Muscle layer of colon (tissue), 2 donors: ENCODE measurements around the gene INPPL1.
A peak's percentile ranks its signal among the peaks of the same experiment; 100 is the strongest.

Experiments used
- H3K27ac ChIP-seq: one replicate; pipeline ENCODE4 v1.7.0; 2013; ENCODE audit warnings: low read depth, mild to moderate bottlenecking, low read length, moderate library complexity
- H3K27me3 ChIP-seq, 2 donors: one replicate each; pipeline ENCODE4 v1.7.0; 2013; ENCODE audit warnings: low read length in 2 of 2, mild to moderate bottlenecking in 2 of 2; ENCODE audit not compliant: insufficient read depth in 2 of 2, control insufficient read depth in 1 of 2
- H3K36me3 ChIP-seq: one replicate; pipeline ENCODE4 v1.7.0; 2013; ENCODE audit warnings: mild to moderate bottlenecking, low read length; ENCODE audit not compliant: insufficient read depth
- H3K4me1 ChIP-seq: one replicate; pipeline ENCODE4 v1.7.0; 2013; ENCODE audit warnings: mild to moderate bottlenecking, low read length; ENCODE audit not compliant: insufficient read depth
- H3K4me3 ChIP-seq, 2 donors: one replicate each; pipeline ENCODE4 v1.7.0; 2013; ENCODE audit warnings: low read length in 2 of 2, low read depth in 1 of 2, mild to moderate bottlenecking in 1 of 2, moderate library complexity in 1 of 2
- H3K9ac ChIP-seq: one replicate; pipeline ENCODE4 v1.7.0; 2013; ENCODE audit warnings: low read length
- H3K9me3 ChIP-seq: one replicate; pipeline ENCODE4 v1.7.0; 2013; ENCODE audit warnings: mild to moderate bottlenecking, low read length
- donor health status: abdominal sarcoma.
- donor health status: Adenocarcinoma of cecum.

The INPPL1 gene

DNA sequence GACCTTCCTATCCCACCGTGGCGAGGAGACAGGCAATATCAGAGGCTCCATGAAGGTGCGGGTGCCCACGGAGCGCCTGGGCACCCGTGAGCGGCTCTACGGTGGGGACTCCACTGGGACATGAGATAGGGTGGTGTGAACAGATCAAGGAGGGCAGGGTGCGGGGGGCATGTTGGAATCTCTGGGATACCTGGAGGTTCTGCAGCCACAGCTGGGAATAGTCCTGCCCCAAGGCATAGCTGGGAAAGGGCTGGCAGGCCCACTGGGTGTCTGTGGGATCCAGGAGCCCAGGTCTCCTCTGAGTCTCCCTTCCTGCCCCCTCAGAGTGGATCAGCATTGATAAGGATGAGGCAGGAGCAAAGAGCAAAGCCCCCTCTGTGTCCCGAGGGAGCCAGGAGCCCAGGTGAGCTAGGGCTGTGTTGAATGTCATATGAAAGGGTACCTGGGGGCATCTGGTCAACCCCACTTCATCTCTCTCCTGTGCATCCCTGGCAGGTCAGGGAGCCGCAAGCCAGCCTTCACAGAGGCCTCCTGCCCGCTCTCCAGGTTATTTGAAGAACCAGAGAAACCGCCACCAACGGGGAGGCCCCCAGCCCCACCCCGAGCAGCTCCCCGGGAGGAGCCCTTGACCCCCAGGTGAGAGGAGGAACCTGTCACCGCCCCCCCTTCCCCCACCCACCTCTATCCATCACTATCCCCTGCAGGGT is 10.9 kb downstream of the INPPL1 start:
- Histone ChIP-seq H3K4me1 (peaks cover 46% of the 10 kb centered on the region), H3K27me3 (peaks cover 0 to 1% of the 10 kb centered on the region in 2 donors), H3K4me3 (no peak overlapping the region), H3K9me3 (no peaks in the 10 kb centered on the region), H3K9ac (no peak overlapping the region), H3K27ac (peak overlapping the region; percentile 43), H3K36me3 (peaks cover 71% of the 10 kb centered on the region)

DNA sequence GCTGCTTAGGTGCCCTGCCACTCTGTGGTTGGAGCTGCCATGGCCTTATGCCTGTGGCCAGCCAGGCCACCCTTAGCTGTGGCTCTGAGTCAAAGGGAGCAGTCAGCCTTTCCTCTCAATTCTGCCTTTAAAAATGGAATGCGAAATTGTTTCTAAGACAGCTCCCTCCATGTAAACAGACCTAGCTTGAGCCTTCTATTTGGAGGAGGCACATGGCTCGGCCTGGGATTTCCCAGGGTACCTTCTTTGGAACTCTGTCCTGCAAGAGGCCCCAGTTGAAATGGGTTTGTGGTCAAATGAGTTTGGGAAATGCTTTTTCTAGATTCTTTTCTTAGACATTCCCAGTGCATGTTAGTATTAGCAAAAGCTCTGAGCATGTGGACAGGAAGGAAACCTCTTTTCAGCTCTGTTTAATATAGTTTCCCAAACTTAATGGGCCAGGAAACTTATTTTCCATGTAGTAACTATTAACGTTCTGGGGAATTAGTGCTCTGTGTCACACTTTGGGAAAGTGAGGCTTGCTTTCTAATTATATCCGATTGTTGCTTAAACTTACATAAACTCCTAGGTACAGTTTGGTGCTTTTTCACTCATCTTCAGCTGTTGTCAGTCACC is 11.6 kb downstream of the INPPL1 start:
- peaks cover 64% of the 10 kb centered on the region for H3K36me3 ChIP-seq

DNA sequence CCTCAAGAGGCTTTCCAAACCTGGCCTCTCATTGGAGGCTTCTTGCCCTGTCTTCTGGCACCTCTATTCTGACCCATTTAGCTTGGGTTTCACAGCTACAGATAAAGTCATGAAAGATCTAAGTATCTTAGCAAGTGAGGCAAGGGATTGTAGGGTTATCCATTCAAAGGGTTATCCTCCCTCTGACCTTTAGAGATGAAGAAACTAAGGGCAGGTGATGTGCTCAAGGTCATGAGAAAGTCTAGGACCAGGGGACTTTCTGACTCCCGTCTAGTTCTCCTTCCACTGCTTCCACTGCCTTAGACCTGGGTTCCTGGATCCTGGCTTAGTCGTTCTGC is 12.2 kb downstream of the INPPL1 start:
- peaks cover 50% of the 10 kb centered on the region for H3K4me1 ChIP-seq
- peak overlapping the region; percentile 61 for H3K27ac ChIP-seq
- H3K27me3 ChIP-seq, result peaks cover 2 to 10% of the 10 kb centered on the region in 2 donors
- H3K36me3 ChIP-seq, result peaks cover 59% of the 10 kb centered on the region
- peak overlapping the region; percentile 19 for H3K9ac ChIP-seq
- H3K4me3 ChIP-seq, result no peak overlapping the region
- H3K9me3 ChIP-seq, result no peaks in the 10 kb centered on the region

More for the DNA sequence above, 11.6 kb downstream of the INPPL1 start:
- Histone ChIP-seq H3K4me1 (peaks cover 50% of the 10 kb centered on the region), H3K9me3 (no peaks in the 10 kb centered on the region), H3K27ac (peak overlapping the region; percentile 43), H3K9ac (peak overlapping the region; percentile 19), H3K4me3 (no peak overlapping the region), H3K27me3 (peaks cover 0 to 8% of the 10 kb centered on the region in 2 donors)

DNA sequence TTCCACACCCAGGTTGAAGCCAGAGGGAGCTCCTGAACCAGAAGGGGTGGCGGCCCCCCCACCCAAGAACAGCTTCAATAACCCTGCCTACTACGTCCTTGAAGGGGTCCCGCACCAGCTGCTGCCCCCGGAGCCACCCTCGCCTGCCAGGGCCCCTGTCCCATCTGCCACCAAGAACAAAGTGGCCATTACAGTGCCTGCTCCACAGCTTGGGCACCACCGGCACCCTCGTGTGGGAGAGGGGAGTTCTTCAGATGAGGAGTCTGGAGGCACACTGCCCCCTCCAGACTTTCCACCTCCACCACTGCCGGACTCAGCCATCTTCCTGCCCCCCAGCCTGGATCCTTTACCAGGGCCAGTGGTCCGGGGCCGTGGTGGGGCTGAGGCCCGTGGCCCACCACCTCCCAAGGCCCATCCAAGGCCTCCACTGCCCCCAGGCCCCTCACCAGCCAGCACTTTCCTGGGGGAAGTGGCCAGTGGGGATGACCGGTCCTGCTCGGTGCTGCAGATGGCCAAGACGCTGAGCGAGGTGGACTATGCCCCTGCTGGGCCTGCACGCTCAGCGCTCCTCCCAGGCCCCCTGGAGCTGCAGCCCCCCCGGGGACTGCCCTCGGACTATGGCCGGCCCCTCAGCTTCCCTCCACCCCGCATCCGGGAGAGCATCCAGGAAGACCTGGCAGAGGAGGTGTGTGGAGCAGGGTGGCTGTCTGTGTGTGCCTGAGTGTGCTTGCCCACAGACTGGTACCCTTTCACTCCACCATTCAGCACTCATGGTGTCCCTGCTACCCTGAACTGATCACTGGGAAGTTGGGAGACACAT is 12.8 kb downstream of the INPPL1 start:
- Histone ChIP-seq H3K27me3 (peaks cover 8 to 14% of the 10 kb centered on the region in 2 donors), H3K36me3 (peaks cover 53% of the 10 kb centered on the region), H3K9ac (no peak overlapping the region), H3K4me1 (peaks cover 50% of the 10 kb centered on the region), H3K4me3 (no peak overlapping the region), H3K27ac (peak overlapping the region; percentile 83), H3K9me3 (no peaks in the 10 kb centered on the region)

DNA sequence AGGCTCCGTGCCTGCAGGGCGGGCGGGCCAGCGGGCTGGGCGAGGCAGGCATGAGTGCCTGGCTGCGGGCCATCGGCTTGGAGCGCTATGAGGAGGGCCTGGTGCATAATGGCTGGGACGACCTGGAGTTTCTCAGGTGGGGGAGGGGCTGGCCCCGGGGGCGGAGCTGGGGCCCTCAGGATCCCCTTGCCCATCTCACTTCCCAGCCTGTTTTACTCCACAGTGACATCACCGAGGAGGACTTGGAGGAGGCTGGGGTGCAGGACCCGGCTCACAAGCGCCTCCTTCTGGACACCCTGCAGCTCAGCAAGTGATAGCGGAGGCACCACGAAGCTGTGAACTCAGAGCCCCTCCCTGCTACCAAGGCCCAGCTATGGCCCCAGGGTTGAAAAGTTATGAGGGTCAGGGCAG is 13.5 kb downstream of the INPPL1 start:
- H3K36me3 ChIP-seq, result peaks cover 46% of the 10 kb centered on the region
- H3K9me3 ChIP-seq, result no peaks in the 10 kb centered on the region
- peaks cover 13 to 22% of the 10 kb centered on the region in 2 donors for H3K27me3 ChIP-seq
- no peak overlapping the region for H3K4me3 ChIP-seq
- H3K27ac ChIP-seq, result peak overlapping the region; percentile 83
- peak overlapping the region; percentile 2 for H3K9ac ChIP-seq
- peaks cover 50% of the 10 kb centered on the region for H3K4me1 ChIP-seq

DNA sequence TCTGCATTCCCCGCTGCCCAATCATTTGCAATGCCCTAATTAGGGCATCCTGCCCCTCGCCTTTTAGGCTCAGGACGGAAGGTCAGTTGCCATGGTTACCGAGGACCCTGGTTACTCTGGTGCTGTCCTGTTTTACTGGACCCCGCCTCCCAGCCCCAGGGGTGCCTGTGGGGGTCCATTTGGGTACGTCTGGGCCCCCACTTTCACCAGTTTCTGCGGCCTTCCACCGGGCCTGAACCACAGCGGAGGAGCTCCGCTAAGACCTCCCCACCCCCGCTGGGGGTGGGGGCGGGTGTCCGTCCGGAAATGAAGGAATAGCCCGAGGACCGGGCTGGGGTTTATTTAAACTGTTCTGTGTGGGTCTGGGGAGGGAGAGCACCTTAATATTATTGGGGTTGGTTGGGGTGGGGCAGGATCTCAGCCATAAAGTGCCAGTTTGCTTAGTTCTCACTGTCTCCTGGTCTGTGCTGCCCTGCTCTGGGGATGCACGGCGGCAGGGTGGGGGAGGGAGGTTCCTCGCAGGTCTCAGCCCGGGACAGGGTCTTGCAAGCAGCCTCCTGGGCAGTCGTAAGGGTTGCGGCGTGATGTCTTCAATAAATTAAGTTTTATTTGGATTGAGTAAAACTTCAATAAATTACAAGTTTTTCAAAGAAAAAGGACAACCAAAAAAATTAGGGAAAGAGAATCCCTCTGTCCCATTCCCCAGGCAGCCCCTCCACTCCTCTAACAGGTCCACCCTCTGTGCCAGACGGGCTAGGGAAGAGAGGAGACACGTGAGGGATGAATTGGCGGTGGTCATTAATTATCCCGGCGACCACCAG is 14.1 kb downstream of the INPPL1 start:
- peaks cover 50% of the 10 kb centered on the region for H3K4me1 ChIP-seq
- no peaks in the 10 kb centered on the region for H3K9me3 ChIP-seq
- H3K27ac ChIP-seq, result peak overlapping the region; percentile 83
- H3K27me3 ChIP-seq, result peaks cover 18 to 28% of the 10 kb centered on the region in 2 donors
- H3K9ac ChIP-seq, result peak overlapping the region; percentile 2
- peak overlapping the region in 1 of 2 donors; percentile 58 for H3K4me3 ChIP-seq
- peaks cover 39% of the 10 kb centered on the region for H3K36me3 ChIP-seq

DNA sequence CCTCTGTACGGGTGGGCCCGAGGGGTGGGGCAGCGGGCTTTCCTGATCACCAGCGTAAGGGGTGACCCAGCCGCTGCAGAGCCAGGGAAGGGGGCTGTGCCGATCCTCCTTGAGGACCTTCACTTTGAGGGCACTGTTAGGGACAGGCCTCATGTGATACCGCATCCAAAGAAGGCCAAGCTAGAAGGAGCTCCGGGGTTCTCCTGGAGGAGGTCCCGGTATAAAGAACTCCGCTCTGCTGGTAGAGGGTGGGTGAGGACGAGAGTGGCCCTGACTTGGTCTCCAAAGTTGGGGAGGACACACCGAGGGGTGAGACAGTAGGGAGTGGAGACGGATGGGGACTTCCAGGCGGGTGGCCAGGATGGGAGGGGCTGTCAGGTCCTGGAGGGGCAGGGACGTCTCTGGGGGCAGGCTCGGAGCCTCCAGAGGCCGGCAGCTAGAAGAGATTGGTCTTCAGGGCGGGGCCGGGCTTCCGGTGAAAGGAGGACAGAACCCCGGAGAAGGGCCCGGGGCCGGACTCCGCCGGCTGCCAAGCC is 14.8 kb downstream of the INPPL1 start:
- Histone ChIP-seq H3K4me3 (peak overlapping the region; percentile 21 to 58), H3K4me1 (peaks cover 50% of the 10 kb centered on the region), H3K27me3 (peaks cover 20 to 35% of the 10 kb centered on the region in 2 donors), H3K9ac (peak overlapping the region; percentile 53), H3K9me3 (no peaks in the 10 kb centered on the region), H3K36me3 (peaks cover 32% of the 10 kb centered on the region), H3K27ac (peak overlapping the region; percentile 57)

DNA sequence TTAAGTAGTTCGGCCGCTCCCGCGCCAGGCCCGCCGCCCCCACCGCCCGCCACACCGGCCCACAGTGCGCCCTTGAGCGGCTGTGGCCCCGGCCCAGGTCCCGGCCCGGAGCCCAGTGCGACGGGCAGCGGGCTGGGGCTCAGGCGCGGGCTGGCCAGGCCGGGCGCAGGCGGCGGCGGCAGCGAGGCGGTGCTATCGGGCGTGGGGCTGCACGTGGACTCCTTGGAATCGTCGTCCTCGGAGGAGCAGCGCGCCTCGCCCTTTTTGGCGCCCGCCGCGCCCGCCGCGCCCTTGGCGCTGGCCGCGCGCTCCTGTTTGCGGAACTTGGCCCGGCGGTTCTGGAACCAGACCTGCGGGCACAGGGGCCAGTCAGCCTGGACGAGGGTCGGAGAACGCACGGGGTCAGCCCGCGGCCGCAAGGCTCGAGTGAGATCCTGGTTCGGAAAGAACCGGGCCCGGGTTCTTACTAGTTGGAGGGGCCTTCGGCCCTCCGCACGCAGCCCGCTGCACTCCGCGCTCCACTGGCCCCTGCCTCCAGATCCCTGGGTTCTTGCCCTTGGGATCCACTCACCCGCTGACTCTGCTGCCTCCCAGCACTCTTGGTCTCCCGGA is 15.4 kb downstream of the INPPL1 start:
- no peaks in the 10 kb centered on the region for H3K9me3 ChIP-seq
- peaks cover 26% of the 10 kb centered on the region for H3K36me3 ChIP-seq
- no peak overlapping the region for H3K9ac ChIP-seq
- H3K27ac ChIP-seq, result no peak overlapping the region
- H3K4me1 ChIP-seq, result peaks cover 50% of the 10 kb centered on the region
- peak overlapping the region; percentile 21 to 45 for H3K4me3 ChIP-seq
- peaks cover 25 to 41% of the 10 kb centered on the region in 2 donors for H3K27me3 ChIP-seq

DNA sequence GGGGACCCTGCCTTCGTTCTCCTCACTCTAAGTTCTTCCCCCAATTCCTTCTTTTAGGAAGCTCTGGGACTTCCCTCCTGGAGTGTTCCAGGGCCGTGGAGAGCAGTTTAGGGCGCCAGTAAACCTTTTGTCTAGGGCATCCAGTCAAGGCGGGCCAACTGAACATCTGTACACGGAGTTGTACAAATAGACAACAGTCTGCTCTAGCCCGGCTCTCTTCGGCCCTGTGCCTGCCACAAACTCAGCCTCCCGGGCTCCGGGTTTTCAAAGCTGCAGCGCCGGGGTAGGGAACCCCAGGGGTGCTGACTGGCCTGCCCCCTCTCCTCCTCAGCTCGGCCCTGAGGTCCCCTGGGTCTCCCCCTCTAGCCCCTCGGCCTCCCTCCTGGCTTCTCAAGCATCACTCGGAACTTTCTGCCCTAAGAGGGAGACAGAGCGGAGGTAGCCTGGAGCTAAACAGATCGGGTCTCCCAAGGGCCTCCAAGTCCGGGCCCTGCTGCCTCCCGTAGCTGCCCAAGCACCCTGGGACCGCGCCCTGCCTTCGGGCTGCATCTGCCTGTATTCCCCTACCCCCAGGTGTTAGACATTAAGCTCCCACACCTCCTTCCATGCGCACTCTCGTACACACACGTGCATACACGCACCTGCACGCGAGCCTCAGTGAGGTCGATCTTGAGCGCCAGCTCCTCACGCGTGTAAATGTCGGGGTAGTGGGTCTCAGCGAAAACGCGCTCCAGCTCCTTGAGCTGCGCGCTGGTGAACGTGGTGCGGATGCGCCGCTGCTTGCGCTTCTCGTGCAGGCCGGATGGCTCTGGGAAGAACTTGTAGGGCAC is 16.1 kb downstream of the INPPL1 start:
- Histone ChIP-seq H3K9me3 (no peaks in the 10 kb centered on the region), H3K9ac (no peak overlapping the region), H3K27ac (no peak overlapping the region), H3K4me1 (peaks cover 45% of the 10 kb centered on the region), H3K27me3 (peaks cover 32 to 48% of the 10 kb centered on the region in 2 donors), H3K4me3 (peak overlapping the region in 1 of 2 donors; percentile 45), H3K36me3 (peaks cover 19% of the 10 kb centered on the region)

DNA sequence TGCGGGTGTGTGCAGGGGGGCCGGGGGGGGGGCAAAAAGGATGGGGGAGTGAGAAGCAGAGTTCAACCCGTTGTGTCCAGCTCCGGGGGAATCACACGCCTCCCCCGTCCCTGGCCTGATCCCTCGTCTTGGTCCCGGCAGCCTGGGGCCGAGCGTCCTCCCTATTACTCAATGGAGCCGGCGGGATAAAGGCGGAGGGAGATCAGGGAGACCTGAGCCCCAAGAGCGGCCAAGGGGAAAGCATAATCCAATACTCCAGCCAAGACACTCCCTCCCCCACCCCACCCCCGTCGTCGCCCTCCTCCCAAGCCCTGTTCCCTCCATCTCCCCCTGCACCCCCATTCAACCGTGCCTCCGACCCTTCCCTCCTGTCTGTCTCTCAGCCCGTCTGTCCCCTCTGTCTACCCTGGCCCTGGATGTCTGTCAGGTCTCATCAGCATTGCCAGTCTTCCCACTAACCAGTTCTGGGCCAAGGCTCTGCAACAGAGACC is 16.8 kb downstream of the INPPL1 start:
- Histone ChIP-seq H3K27ac (no peak overlapping the region), H3K4me3 (no peak overlapping the region), H3K9ac (no peak overlapping the region), H3K36me3 (peaks cover 14% of the 10 kb centered on the region), H3K27me3 (peaks cover 35 to 51% of the 10 kb centered on the region in 2 donors), H3K4me1 (peaks cover 41% of the 10 kb centered on the region), H3K9me3 (no peaks in the 10 kb centered on the region)
